ENCODE measurements around the gene DCDC2B. TPM values are rescaled to one million over a fixed set of nuclear protein-coding genes. Genes with fewer than 3 reads are reported as not detected.

Gene DCDC2B
- polyA plus RNA-seq, 2 of the 4 experiments (the other 2 are of a cell fraction), result not detected

DNA sequence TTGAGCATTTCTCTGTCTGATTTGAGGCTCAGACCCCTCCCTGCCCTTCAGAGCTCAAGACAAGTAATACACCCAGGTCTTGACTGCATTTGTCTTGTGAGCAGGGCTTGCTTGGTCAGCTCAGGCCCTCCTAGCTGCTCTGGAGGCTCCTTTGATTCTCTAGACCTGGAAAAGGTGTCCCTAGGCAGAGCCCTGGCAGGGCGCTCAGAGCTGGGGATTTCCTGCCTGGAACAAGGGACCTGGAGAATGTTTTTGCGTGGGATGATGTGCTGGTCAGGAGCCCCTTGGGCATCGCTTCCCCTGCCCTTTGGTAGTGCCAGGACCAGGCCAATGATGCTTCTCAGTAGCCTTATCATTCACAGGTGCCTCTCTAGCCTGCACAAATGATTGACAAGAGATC, 13.4 kb upstream of the DCDC2B start (continued):
- TF ChIP-seq, protein P1, sequence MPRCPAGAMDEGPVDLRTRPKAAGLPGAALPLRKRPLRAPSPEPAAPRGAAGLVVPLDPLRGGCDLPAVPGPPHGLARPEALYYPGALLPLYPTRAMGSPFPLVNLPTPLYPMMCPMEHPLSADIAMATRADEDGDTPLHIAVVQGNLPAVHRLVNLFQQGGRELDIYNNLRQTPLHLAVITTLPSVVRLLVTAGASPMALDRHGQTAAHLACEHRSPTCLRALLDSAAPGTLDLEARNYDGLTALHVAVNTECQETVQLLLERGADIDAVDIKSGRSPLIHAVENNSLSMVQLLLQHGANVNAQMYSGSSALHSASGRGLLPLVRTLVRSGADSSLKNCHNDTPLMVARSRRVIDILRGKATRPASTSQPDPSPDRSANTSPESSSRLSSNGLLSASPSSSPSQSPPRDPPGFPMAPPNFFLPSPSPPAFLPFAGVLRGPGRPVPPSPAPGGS (IDR thresholded peaks at IDR 0.05), result no peak
- TF ChIP-seq, protein P2, sequence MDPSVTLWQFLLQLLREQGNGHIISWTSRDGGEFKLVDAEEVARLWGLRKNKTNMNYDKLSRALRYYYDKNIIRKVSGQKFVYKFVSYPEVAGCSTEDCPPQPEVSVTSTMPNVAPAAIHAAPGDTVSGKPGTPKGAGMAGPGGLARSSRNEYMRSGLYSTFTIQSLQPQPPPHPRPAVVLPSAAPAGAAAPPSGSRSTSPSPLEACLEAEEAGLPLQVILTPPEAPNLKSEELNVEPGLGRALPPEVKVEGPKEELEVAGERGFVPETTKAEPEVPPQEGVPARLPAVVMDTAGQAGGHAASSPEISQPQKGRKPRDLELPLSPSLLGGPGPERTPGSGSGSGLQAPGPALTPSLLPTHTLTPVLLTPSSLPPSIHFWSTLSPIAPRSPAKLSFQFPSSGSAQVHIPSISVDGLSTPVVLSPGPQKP (IDR thresholded peaks at IDR 0.05; ENCODE audit: low read depth, low read length), result no peak
- TF ChIP-seq, protein P3, sequence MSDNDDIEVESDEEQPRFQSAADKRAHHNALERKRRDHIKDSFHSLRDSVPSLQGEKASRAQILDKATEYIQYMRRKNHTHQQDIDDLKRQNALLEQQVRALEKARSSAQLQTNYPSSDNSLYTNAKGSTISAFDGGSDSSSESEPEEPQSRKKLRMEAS (IDR thresholded peaks at IDR 0.05), result no peak

DNA sequence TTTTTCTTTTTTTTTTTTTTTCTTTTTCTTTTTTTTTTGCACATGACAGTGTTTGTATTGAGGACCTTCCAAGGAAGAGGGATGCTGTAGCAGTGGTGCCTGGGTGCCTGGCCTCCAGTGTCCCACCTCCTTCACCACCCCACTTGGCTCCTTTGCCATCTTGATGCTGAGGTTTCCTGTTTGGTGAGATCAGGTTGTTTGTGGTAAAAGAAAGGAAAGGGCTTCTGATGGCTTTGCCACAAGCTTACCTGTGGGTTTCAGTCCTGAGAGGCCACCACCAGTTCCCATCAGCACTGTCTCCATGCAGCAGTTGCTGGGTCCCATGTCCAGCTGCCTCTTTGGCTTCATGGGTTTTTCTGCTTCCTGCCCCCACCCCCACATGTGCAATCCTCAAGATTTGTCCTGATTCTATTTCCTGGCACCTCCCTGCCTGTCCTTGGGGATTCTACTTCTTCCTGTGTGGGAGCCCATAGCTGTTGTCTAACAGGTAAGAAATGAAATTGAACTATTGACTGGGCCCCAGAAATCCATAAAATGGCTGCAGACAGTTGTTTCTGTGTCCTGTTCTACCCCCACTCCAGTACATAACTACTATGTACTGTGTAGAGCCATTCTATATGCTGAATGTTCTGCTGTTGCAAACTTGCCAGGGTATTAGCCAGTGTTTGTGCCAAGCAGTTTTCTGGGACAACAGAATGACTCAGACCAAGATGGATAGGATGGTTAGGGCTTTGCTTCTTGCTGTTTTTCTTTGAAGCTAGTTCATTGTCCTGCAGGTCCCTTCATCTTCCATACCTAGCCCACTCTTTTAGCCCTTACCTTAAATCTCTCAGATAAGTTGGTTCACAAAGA, 12.7 kb upstream of the DCDC2B start:
- 0 out of 3 replicates have a peak, but pooled peaks cover 5% of the 10 kb centered on the region for H3K4me1 ChIP-seq
- ChIA-PET CTCF (no interaction called here), POLR2A (interaction anchor here (1.5 kb wide), 1 partner anchor 20 kb away, joined by 5 read pairs; no protein-coding TSS in a partner anchor)
- H3K9me3 ChIP-seq, result no peaks in the 10 kb centered on the region
- no peak overlapping the region for H3K4me2 ChIP-seq
- H3K4me3 ChIP-seq, result no peak overlapping the region
- FAIRE-seq, result no peak
- DNase-seq (ENCODE audit: low read depth in 1 of 2, low spot score in 1 of 2), result no peak
- H3K27ac ChIP-seq, result no peak overlapping the region
- no peak for ATAC-seq
- TF ChIP-seq, protein P4, sequence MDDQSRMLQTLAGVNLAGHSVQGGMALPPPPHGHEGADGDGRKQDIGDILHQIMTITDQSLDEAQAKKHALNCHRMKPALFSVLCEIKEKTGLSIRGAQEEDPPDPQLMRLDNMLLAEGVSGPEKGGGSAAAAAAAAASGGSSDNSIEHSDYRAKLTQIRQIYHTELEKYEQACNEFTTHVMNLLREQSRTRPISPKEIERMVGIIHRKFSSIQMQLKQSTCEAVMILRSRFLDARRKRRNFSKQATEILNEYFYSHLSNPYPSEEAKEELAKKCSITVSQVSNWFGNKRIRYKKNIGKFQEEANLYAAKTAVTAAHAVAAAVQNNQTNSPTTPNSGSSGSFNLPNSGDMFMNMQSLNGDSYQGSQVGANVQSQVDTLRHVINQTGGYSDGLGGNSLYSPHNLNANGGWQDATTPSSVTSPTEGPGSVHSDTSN (IDR thresholded peaks at IDR 0.05), result no peak
- TF ChIP-seq, protein P5, sequence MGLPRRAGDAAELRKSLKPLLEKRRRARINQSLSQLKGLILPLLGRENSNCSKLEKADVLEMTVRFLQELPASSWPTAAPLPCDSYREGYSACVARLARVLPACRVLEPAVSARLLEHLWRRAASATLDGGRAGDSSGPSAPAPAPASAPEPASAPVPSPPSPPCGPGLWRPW (IDR thresholded peaks at IDR 0.05), result no peak
- TF ChIP-seq, protein P6, sequence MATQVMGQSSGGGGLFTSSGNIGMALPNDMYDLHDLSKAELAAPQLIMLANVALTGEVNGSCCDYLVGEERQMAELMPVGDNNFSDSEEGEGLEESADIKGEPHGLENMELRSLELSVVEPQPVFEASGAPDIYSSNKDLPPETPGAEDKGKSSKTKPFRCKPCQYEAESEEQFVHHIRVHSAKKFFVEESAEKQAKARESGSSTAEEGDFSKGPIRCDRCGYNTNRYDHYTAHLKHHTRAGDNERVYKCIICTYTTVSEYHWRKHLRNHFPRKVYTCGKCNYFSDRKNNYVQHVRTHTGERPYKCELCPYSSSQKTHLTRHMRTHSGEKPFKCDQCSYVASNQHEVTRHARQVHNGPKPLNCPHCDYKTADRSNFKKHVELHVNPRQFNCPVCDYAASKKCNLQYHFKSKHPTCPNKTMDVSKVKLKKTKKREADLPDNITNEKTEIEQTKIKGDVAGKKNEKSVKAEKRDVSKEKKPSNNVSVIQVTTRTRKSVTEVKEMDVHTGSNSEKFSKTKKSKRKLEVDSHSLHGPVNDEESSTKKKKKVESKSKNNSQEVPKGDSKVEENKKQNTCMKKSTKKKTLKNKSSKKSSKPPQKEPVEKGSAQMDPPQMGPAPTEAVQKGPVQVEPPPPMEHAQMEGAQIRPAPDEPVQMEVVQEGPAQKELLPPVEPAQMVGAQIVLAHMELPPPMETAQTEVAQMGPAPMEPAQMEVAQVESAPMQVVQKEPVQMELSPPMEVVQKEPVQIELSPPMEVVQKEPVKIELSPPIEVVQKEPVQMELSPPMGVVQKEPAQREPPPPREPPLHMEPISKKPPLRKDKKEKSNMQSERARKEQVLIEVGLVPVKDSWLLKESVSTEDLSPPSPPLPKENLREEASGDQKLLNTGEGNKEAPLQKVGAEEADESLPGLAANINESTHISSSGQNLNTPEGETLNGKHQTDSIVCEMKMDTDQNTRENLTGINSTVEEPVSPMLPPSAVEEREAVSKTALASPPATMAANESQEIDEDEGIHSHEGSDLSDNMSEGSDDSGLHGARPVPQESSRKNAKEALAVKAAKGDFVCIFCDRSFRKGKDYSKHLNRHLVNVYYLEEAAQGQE (IDR thresholded peaks at IDR 0.05), result no peak

DNA sequence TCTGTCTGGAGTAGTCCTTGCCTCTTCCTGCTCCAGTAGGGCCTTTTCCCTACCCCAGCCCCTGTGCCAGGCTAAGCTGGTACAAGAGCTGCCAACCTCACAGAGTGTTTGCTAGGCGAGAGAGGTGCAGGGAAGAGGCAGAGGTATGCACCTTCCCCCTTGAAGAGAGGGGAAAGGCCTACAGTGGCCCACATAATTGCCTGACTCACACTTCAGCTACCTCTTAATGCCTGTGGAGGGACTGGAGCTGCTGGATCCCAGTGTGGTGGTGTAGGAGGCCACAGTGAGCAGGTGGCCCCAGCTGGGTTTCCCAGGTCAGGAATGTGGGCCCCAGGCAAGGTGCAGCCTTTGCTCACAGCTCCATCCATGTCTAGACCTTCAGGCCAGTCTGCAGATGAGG, 11.8 kb upstream of the DCDC2B start:
- POLR2A ChIA-PET, result interaction anchor here (0.8 to 1.5 kb wide), 2 partner anchors 17 to 19 kb away, joined by 4 to 5 read pairs; partner anchors contain the start of gene TXLNA
- H3K4me1 ChIP-seq, result 0 out of 3 replicates have a peak, but pooled peaks cover 5% of the 10 kb centered on the region
- H3K27ac ChIP-seq, result no peak overlapping the region
- CTCF ChIA-PET, result interaction anchor here (0.7 kb wide), 1 partner anchor 18 kb away, joined by 3 read pairs; no protein-coding TSS in a partner anchor
- FAIRE-seq (no peak), ATAC-seq (no peak), DNase-seq (ENCODE audit: low read depth in 1 of 2, low spot score in 1 of 2) (no peak)
- TF ChIP-seq, protein P7, sequence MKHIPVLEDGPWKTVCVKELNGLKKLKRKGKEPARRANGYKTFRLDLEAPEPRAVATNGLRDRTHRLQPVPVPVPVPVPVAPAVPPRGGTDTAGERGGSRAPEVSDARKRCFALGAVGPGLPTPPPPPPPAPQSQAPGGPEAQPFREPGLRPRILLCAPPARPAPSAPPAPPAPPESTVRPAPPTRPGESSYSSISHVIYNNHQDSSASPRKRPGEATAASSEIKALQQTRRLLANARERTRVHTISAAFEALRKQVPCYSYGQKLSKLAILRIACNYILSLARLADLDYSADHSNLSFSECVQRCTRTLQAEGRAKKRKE (CRISPR knock-in tag; IDR thresholded peaks at IDR 0.05; ENCODE audit: low read depth), result no peak
- TF ChIP-seq TP53 (CRISPR knock-in tag; IDR thresholded peaks at IDR 0.05) (no peak), RAD21 (conservative IDR thresholded peaks at IDR 0.05 in 1 of 2, IDR thresholded peaks at IDR 0.05 in 1 of 2) (no peak), HOXB13 (CRISPR knock-in tag; IDR thresholded peaks at IDR 0.05; ENCODE audit: low read depth) (no peak), GATA3 (IDR thresholded peaks at IDR 0.05; ENCODE audit: borderline replicate concordance) (no peak), MAZ (IDR thresholded peaks at IDR 0.05; ENCODE audit: borderline replicate concordance, low read depth, low read length) (no peak), POLR2AphosphoS2 (conservative IDR thresholded peaks at IDR 0.05; ENCODE audit: low read length) (no peak)
- TF ChIP-seq, protein P8, sequence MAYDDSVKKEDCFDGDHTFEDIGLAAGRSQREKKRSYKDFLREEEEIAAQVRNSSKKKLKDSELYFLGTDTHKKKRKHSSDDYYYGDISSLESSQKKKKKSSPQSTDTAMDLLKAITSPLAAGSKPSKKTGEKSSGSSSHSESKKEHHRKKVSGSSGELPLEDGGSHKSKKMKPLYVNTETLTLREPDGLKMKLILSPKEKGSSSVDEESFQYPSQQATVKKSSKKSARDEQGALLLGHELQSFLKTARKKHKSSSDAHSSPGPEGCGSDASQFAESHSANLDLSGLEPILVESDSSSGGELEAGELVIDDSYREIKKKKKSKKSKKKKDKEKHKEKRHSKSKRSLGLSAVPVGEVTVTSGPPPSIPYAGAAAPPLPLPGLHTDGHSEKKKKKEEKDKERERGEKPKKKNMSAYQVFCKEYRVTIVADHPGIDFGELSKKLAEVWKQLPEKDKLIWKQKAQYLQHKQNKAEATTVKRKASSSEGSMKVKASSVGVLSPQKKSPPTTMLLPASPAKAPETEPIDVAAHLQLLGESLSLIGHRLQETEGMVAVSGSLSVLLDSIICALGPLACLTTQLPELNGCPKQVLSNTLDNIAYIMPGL (CRISPR knock-in tag; IDR thresholded peaks at IDR 0.05; ENCODE audit: borderline replicate concordance), result no peak
- TF ChIP-seq, protein P2 (IDR thresholded peaks at IDR 0.05; ENCODE audit: low read depth, low read length), result no peak
- H3K9me3 ChIP-seq, result no peaks in the 10 kb centered on the region
- WGBS (ENCODE audit: missing lambda C conversion rate), result 90% methylated on average over 1 of the region's 1 CpG
- no peak overlapping the region for H3K4me2 ChIP-seq
- no peak overlapping the region for H3K4me3 ChIP-seq
